H9 (cell line): ENCODE results near the gene NAPG. TPM values are rescaled to one million over a fixed set of nuclear protein-coding genes. Genes with fewer than 3 reads are reported as not detected.

Experiments used
- DNase-seq: peaks from one replicate; pipeline ENCODE4 v3.0.0-alpha.2; 2017
- H2AFZ ChIP-seq: one replicate; pipeline ENCODE4 v1.6.1; 2013; ENCODE audit warnings: mild to moderate bottlenecking, low read length, control low read depth, moderate library complexity
- H2AK5ac ChIP-seq: 2 replicates; pipeline ENCODE4 v1.6.1; 2013; ENCODE audit warnings: low read length, control low read depth, mixed read lengths; ENCODE audit not compliant: insufficient read length
- H2BK120ac ChIP-seq: one replicate; pipeline ENCODE4 v1.6.1; 2013; ENCODE audit warnings: low read depth, mild to moderate bottlenecking, low read length, control low read depth, inconsistent platforms; ENCODE audit not compliant: poor library complexity, severe bottlenecking
- H2BK12ac ChIP-seq: 2 replicates; pipeline ENCODE4 v1.6.1; 2013; ENCODE audit warnings: low read length, control low read depth, mixed read lengths, low read depth; ENCODE audit not compliant: insufficient read length
- H2BK15ac ChIP-seq: 2 replicates; pipeline ENCODE4 v1.6.1; 2013; ENCODE audit warnings: low read depth, low read length, control low read depth
- H2BK20ac ChIP-seq: one replicate; pipeline ENCODE4 v1.6.1; 2013; ENCODE audit warnings: low read depth, mild to moderate bottlenecking, low read length, control low read depth, inconsistent platforms; ENCODE audit not compliant: poor library complexity, severe bottlenecking
- H2BK5ac ChIP-seq: 2 replicates; pipeline ENCODE4 v1.6.1; 2013; ENCODE audit warnings: low read length, control low read depth, mixed read lengths; ENCODE audit not compliant: insufficient read length
- H3K14ac ChIP-seq: 2 replicates; pipeline ENCODE4 v1.6.1; 2013; ENCODE audit warnings: low read length, control low read depth; ENCODE audit not compliant: insufficient read depth
- H3K18ac ChIP-seq: 2 replicates; pipeline ENCODE4 v1.6.1; 2013; ENCODE audit warnings: low read depth, mild to moderate bottlenecking, mixed read lengths, low read length, control low read depth; ENCODE audit not compliant: insufficient read length
- H3K23ac ChIP-seq: 2 replicates; pipeline ENCODE4 v1.6.1; 2013; ENCODE audit warnings: low read length, control low read depth, mixed read lengths, low read depth; ENCODE audit not compliant: insufficient read length
- H3K23me2 ChIP-seq: 2 replicates; pipeline ENCODE4 v1.6.1; 2013; ENCODE audit warnings: low read depth, mild to moderate bottlenecking, mixed read lengths, low read length, control low read depth; ENCODE audit not compliant: insufficient read length, poor library complexity, severe bottlenecking
- H3K27ac ChIP-seq: 2 replicates; pipeline ENCODE4 v1.5.1; 2013; ENCODE audit warnings: low read length, control low read depth, mixed read lengths, low read depth; ENCODE audit not compliant: insufficient read length
- H3K27me3 ChIP-seq: 2 replicates; pipeline ENCODE4 v1.6.1; 2013; ENCODE audit warnings: low read length, control low read depth, inconsistent platforms; ENCODE audit not compliant: insufficient read depth
- H3K4ac ChIP-seq: 2 replicates; pipeline ENCODE4 v1.6.1; 2013; ENCODE audit warnings: low read depth, mild to moderate bottlenecking, control low read depth, inconsistent platforms, low read length, moderate library complexity
- H3K4me1 ChIP-seq: 2 replicates; pipeline ENCODE4 v1.6.1; 2013; ENCODE audit warnings: low read length, control low read depth, inconsistent platforms; ENCODE audit not compliant: insufficient read depth
- H3K4me2 ChIP-seq: 2 replicates; pipeline ENCODE4 v1.6.1; 2013; ENCODE audit warnings: low read length, control low read depth, mixed read lengths; ENCODE audit not compliant: insufficient read length, insufficient read depth
- H3K56ac ChIP-seq: 2 replicates; pipeline ENCODE4 v1.6.1; 2013; ENCODE audit warnings: low read depth, mild to moderate bottlenecking, mixed read lengths, low read length, control low read depth; ENCODE audit not compliant: insufficient read length
- H3K79me1 ChIP-seq: 2 replicates; pipeline ENCODE4 v1.6.1; 2013; ENCODE audit warnings: low read depth, mild to moderate bottlenecking, moderate library complexity, low read length, control low read depth, inconsistent platforms; ENCODE audit not compliant: insufficient read depth, poor library complexity, severe bottlenecking
- H3K79me2 ChIP-seq: 2 replicates; pipeline ENCODE4 v1.6.1; 2013; ENCODE audit warnings: low read length, control low read depth, inconsistent platforms; ENCODE audit not compliant: insufficient read depth
- H3K9ac ChIP-seq: 2 replicates; pipeline ENCODE4 v1.6.1; 2013; ENCODE audit warnings: low read length, control low read depth, mixed read lengths; ENCODE audit not compliant: insufficient read length; ENCODE audit errors: extremely low read depth
- H3K9me3 ChIP-seq: one replicate; pipeline ENCODE4 v1.6.1; 2013; ENCODE audit warnings: low read depth, low read length, inconsistent platforms; ENCODE audit not compliant: control insufficient read depth
- H3T11ph ChIP-seq: one replicate; pipeline ENCODE4 v1.6.1; 2013; ENCODE audit warnings: mild to moderate bottlenecking, low read length, control low read depth, inconsistent platforms
- H4K20me1 ChIP-seq: one replicate; pipeline ENCODE4 v1.6.1; 2013; ENCODE audit not compliant: control insufficient read depth, insufficient read length, insufficient read depth
- H4K5ac ChIP-seq: 2 replicates; pipeline ENCODE4 v1.6.1; 2013; ENCODE audit warnings: low read depth, mild to moderate bottlenecking, mixed read lengths, low read length, control low read depth; ENCODE audit not compliant: insufficient read length
- H4K8ac ChIP-seq: replicated peaks from 2 replicates; pipeline ENCODE4 v1.6.1; 2013; ENCODE audit warnings: low read length, control low read depth, mixed read lengths, low read depth; ENCODE audit not compliant: insufficient read length
- H4K91ac ChIP-seq: 2 replicates; pipeline ENCODE4 v1.6.1; 2013; ENCODE audit warnings: low read depth, mild to moderate bottlenecking, moderate library complexity, mixed read lengths, low read length, control low read depth; ENCODE audit not compliant: insufficient read length
- H3K27ac Mint-ChIP-seq, 3 experiments: 2 replicates in 2 of 3; 3 replicates in 1 of 3; pipeline ENCODE4 v1.8.0; 2020 to 2021; ENCODE audit warnings: mixed read lengths in 3 of 3, mild to moderate bottlenecking in 1 of 3, moderate library complexity in 1 of 3
- H3K27me3 Mint-ChIP-seq: 2 replicates; pipeline ENCODE4 v1.8.0; 2021; ENCODE audit warnings: low read depth, mild to moderate bottlenecking, moderate library complexity, mixed read lengths
- H3K36me3 Mint-ChIP-seq, 3 experiments: 2 replicates in 2 of 3; 3 replicates in 1 of 3; pipeline ENCODE4 v1.8.0; 2020 to 2021; ENCODE audit warnings: low read depth in 3 of 3, mixed read lengths in 3 of 3; ENCODE audit not compliant: insufficient read depth in 1 of 3
- H3K4me1 Mint-ChIP-seq, 2 experiments: 2 replicates each; pipeline ENCODE4 v1.8.0; 2020; ENCODE audit warnings: mixed read lengths in 2 of 2
- H3K4me3 Mint-ChIP-seq, 2 experiments: 2 replicates in 1 of 2; 3 replicates in 1 of 2; pipeline ENCODE4 v1.8.0; 2020 to 2021; ENCODE audit warnings: mild to moderate bottlenecking in 2 of 2, mixed read lengths in 2 of 2, moderate library complexity in 1 of 2
- H3K9me3 Mint-ChIP-seq, 2 experiments: 2 replicates in 1 of 2; 3 replicates in 1 of 2; pipeline ENCODE4 v1.8.0; 2020; ENCODE audit warnings: mild to moderate bottlenecking in 2 of 2, mixed read lengths in 2 of 2, moderate library complexity in 1 of 2
- total RNA-seq: library from RNA; stranded (reverse); gene quantifications from 2 replicates; pipeline ENCODE4 v1.2.1, GENCODE V29; 2021
- TF ChIP-seq, protein P1 (sequence below): fragments of 200-600 bp; sonication (generic); conservative IDR thresholded peaks from 3 replicates; pipeline ENCODE4 v1.8.0; 2021; ENCODE audit warnings: antibody characterized with exemption, mild to moderate bottlenecking

NAPG gene
- total RNA-seq, 1 experiment from 2014 or later, result 30.9 TPM

DNA sequence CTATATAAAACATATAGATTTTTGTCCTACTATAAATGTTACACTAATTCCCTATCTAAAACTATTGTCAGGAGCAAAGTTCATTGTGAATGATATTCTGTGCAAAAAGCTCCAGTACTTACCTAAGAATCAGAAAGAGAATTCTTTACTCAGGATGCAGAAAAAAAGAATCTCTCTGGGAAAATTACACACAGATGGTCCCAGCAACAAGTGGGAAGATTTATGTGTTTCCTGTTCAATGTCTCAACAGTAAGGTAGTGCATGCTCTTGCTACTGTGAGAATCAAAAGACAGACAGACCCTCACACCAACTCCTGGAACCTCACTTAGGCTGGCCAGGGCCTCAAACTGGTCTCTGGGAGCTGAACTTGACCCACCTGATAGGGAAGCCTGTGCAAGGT, 11.2 kb upstream of the NAPG start:
- H3K4me1 ChIP-seq, result no peaks in the 10 kb centered on the region
- H3K4me3 Mint-ChIP-seq, result no peak overlapping the region
- DNase-seq, result no peak
- no peak overlapping the region for H2BK120ac ChIP-seq
- no peaks in the 10 kb centered on the region for H4K20me1 ChIP-seq
- H2BK12ac ChIP-seq, result no peak overlapping the region
- no peak overlapping the region for H3K23ac ChIP-seq
- H4K8ac ChIP-seq, result no peak overlapping the region
- no peaks in the 10 kb centered on the region for H3K79me2 ChIP-seq
- H2AK5ac ChIP-seq, result no peak overlapping the region
- H2BK15ac ChIP-seq, result no peak overlapping the region
- H2BK20ac ChIP-seq, result no peak overlapping the region
- H3K27ac ChIP-seq, result no peak overlapping the region
- no peak overlapping the region for H3K4me2 ChIP-seq
- no peak overlapping the region for H4K91ac ChIP-seq
- no peak overlapping the region for H3T11ph ChIP-seq
- no peak overlapping the region for H3K18ac ChIP-seq
- no peaks in the 10 kb centered on the region for H3K9me3 ChIP-seq
- no peak overlapping the region for H2AFZ ChIP-seq
- peaks cover 8% of the 10 kb centered on the region; the same call in 1 of the 2 replicates for H3K27me3 Mint-ChIP-seq
- peaks cover 0 to 3% of the 10 kb centered on the region in 2 experiments; a peak in 3 of 5 replicates for H3K9me3 Mint-ChIP-seq
- H3K23me2 ChIP-seq, result no peaks in the 10 kb centered on the region
- no peaks in the 10 kb centered on the region for H3K27me3 ChIP-seq
- H2BK5ac ChIP-seq, result no peak overlapping the region
- no peak overlapping the region for H3K14ac ChIP-seq
- no peak overlapping the region for H3K9ac ChIP-seq
- TF ChIP-seq, protein P1, sequence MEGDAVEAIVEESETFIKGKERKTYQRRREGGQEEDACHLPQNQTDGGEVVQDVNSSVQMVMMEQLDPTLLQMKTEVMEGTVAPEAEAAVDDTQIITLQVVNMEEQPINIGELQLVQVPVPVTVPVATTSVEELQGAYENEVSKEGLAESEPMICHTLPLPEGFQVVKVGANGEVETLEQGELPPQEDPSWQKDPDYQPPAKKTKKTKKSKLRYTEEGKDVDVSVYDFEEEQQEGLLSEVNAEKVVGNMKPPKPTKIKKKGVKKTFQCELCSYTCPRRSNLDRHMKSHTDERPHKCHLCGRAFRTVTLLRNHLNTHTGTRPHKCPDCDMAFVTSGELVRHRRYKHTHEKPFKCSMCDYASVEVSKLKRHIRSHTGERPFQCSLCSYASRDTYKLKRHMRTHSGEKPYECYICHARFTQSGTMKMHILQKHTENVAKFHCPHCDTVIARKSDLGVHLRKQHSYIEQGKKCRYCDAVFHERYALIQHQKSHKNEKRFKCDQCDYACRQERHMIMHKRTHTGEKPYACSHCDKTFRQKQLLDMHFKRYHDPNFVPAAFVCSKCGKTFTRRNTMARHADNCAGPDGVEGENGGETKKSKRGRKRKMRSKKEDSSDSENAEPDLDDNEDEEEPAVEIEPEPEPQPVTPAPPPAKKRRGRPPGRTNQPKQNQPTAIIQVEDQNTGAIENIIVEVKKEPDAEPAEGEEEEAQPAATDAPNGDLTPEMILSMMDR, result no peak
- H3K4me1 Mint-ChIP-seq, result 0 out of 4 replicates have a peak, but pooled peaks cover 0 to 2% of the 10 kb centered on the region in 2 experiments
- H3K79me1 ChIP-seq, result no peaks in the 10 kb centered on the region
- H3K36me3 Mint-ChIP-seq, result no peaks in the 10 kb centered on the region; a peak in 2 of 7 replicates
- H4K5ac ChIP-seq, result no peak overlapping the region
- H3K4ac ChIP-seq, result no peak overlapping the region
- H3K27ac Mint-ChIP-seq, result no peak overlapping the region
- no peak overlapping the region for H3K56ac ChIP-seq
